ENCODE results near the gene NADK. TPM values are rescaled to one million over a fixed set of nuclear protein-coding genes. Genes with fewer than 3 reads are reported as not detected.

The NADK gene
- total and polyA plus RNA-seq, 2 donors (not counting 1 experiment from before 2014, with no cell fraction given), result 149 to 184 TPM

GRCh38 chr1:1806890-1807289, 28.6 kb upstream of the NADK start:
- Mint-ChIP-seq H3K27me3 (no peaks in the 10 kb centered on the region), H3K9me3 (ENCODE audit: insufficient read depth) (no peaks in the 10 kb centered on the region), H3K27ac (no peak overlapping the region), H3K4me1 (peaks cover 13% of the 10 kb centered on the region), H3K4me3 (no peak overlapping the region)
- peaks cover 0 to 3% of the 10 kb centered on the region in 2 donors for H3K4me1 ChIP-seq (ENCODE audit: control insufficient read depth in 2 of 2, insufficient read depth in 2 of 2, low read length in 2 of 2)
- peaks cover 56% of the 10 kb centered on the region for H4K20me1 ChIP-seq (ENCODE audit: control insufficient read depth, insufficient read depth, low read length, poor library complexity, severe bottlenecking)
- POLR2A ChIA-PET, result no interaction called here
- no peaks in the 10 kb centered on the region for H3K9me3 ChIP-seq (ENCODE audit: control extremely low read depth in 1 of 3, control insufficient read depth in 2 of 3, insufficient read depth in 1 of 3, low read length in 2 of 3)
- ATAC-seq (ENCODE audit: low read depth) (no peak), DNase-seq (no peak)
- no peak overlapping the region for H3K4me3 ChIP-seq (ENCODE audit: control extremely low read depth in 1 of 5, extremely low read depth in 1 of 5, insufficient read depth in 1 of 5, low read depth in 2 of 5, low read length in 4 of 5)
- TF ChIP-seq CTCF (IDR thresholded peaks at IDR 0.05), result no peak
- no peak for TF ChIP-seq EZH2 (IDR thresholded peaks at IDR 0.05; ENCODE audit: borderline replicate concordance, insufficient read depth, low read depth, low read length, poor library complexity, severe bottlenecking)
- CTCF ChIA-PET, result interaction anchor here (0.8 kb wide), 1 partner anchor 39 kb away, joined by 3 read pairs; no protein-coding TSS in a partner anchor
- WGBS (ENCODE audit: insufficient coverage), result no CpG with 5 or more reads among the region's 2 CpGs
- H3K79me2 ChIP-seq (ENCODE audit: control insufficient read depth, insufficient read depth, low read length), result peaks cover 82% of the 10 kb centered on the region
- H3K27me3 ChIP-seq (replicated peaks in 1 of 4; ENCODE audit: control extremely low read depth in 1 of 4, control insufficient read depth in 3 of 4, insufficient read depth in 4 of 4, low read length in 3 of 4), result no peaks in the 10 kb centered on the region
- no peak overlapping the region for H2AFZ ChIP-seq (ENCODE audit: insufficient read depth, low read depth, low read length, poor library complexity, severe bottlenecking)
- H3K9ac ChIP-seq (ENCODE audit: low read length), result no peak overlapping the region
- intact Hi-C loops (cut with micrococcal nuclease), result no loop called here
- no peak overlapping the region for H3K4me2 ChIP-seq (replicated peaks; ENCODE audit: low read depth, low read length, poor library complexity, severe bottlenecking)
- peaks cover 4 to 57% of the 10 kb centered on the region in 2 experiments for H3K36me3 ChIP-seq (replicated peaks in 1 of 2; ENCODE audit: control extremely low read depth in 1 of 2, control insufficient read depth in 1 of 2, extremely low read depth in 1 of 2, insufficient read depth in 2 of 2, low read length in 1 of 2)
- no peak overlapping the region for H3K27ac ChIP-seq (ENCODE audit: low read length in 2 of 2)

GRCh38 chr1:1804301-1804700, 26.0 kb upstream of the NADK start:
- Histone ChIP-seq H3K4me3 (ENCODE audit: control extremely low read depth in 1 of 5, extremely low read depth in 1 of 5, insufficient read depth in 1 of 5, low read depth in 2 of 5, low read length in 4 of 5) (no peak overlapping the region), H3K9ac (ENCODE audit: low read length) (no peak overlapping the region), H3K79me2 (ENCODE audit: control insufficient read depth, insufficient read depth, low read length) (peaks cover 82% of the 10 kb centered on the region), H3K4me2 (replicated peaks; ENCODE audit: low read depth, low read length, poor library complexity, severe bottlenecking) (no peak overlapping the region), H3K4me1 (ENCODE audit: control insufficient read depth in 2 of 2, insufficient read depth in 2 of 2, low read length in 2 of 2) (peaks cover 18 to 23% of the 10 kb centered on the region in 2 donors), H3K27me3 (replicated peaks in 1 of 4; ENCODE audit: control extremely low read depth in 1 of 4, control insufficient read depth in 3 of 4, insufficient read depth in 4 of 4, low read length in 3 of 4) (no peaks in the 10 kb centered on the region), H2AFZ (ENCODE audit: insufficient read depth, low read depth, low read length, poor library complexity, severe bottlenecking) (no peak overlapping the region), H3K9me3 (ENCODE audit: control extremely low read depth in 1 of 3, control insufficient read depth in 2 of 3, insufficient read depth in 1 of 3, low read length in 2 of 3) (no peaks in the 10 kb centered on the region), H4K20me1 (ENCODE audit: control insufficient read depth, insufficient read depth, low read length, poor library complexity, severe bottlenecking) (peaks cover 60% of the 10 kb centered on the region), H3K27ac (ENCODE audit: low read length in 2 of 2) (no peak overlapping the region), H3K36me3 (replicated peaks in 1 of 2; ENCODE audit: control extremely low read depth in 1 of 2, control insufficient read depth in 1 of 2, extremely low read depth in 1 of 2, insufficient read depth in 2 of 2, low read length in 1 of 2) (peaks cover 2 to 64% of the 10 kb centered on the region in 2 experiments)
- H3K9me3 Mint-ChIP-seq (ENCODE audit: insufficient read depth), result no peaks in the 10 kb centered on the region
- WGBS (ENCODE audit: insufficient coverage), result 99% methylated on average over 7 of the region's 8 CpGs
- TF ChIP-seq EZH2 (IDR thresholded peaks at IDR 0.05; ENCODE audit: borderline replicate concordance, insufficient read depth, low read depth, low read length, poor library complexity, severe bottlenecking), result no peak
- no peak for TF ChIP-seq CTCF (IDR thresholded peaks at IDR 0.05)
- H3K4me1 Mint-ChIP-seq, result peaks cover 39% of the 10 kb centered on the region
- no peaks in the 10 kb centered on the region for H3K27me3 Mint-ChIP-seq
- intact Hi-C loops (cut with micrococcal nuclease), result no loop called here
- H3K4me3 Mint-ChIP-seq, result no peak overlapping the region
- ATAC-seq (ENCODE audit: low read depth) (no peak), DNase-seq (no peak)
- CTCF ChIA-PET, result interaction anchor here (1.4 to 1.5 kb wide), 2 partner anchors 25 to 82 kb away, joined by 3 to 5 read pairs; no protein-coding TSS in a partner anchor
- H3K27ac Mint-ChIP-seq, result peak overlapping the region; percentile 22
- POLR2A ChIA-PET, result no interaction called here
